Fibroblast of skin of left biceps (primary cell): ENCODE data around the gene FXYD7.
"Not testable (repeated sequence)": the region's sequence is repeated elsewhere in the genome, so short reads cannot be mapped to it uniquely, and the experiment has no call there.

ENCODE experiments used
- DNase-seq, 2 experiments: peaks; one replicate each; pipeline ENCODE4 v3.0.0-alpha.2; 2013; ENCODE audit warnings: low read depth in 2 of 2

The FXYD7 gene

DNA sequence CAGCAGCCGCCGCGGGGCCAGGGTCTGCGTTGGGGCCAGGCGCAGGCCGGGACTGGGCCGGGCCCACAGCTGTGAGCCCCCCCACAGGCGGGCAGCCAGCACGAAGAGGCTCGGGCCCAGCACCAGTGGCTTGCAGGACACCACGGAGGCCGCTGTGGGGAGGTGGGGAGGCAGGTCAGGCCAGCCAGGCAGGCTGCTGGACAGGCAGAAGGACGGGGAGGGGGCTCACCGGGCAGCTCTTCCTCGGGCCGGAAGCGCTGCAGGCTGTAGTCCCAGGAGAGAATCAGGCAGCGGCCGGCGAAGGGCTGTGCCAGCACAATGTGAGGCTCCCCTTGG is 16.5 kb upstream of the FXYD7 start:
- no peak for DNase-seq

DNA sequence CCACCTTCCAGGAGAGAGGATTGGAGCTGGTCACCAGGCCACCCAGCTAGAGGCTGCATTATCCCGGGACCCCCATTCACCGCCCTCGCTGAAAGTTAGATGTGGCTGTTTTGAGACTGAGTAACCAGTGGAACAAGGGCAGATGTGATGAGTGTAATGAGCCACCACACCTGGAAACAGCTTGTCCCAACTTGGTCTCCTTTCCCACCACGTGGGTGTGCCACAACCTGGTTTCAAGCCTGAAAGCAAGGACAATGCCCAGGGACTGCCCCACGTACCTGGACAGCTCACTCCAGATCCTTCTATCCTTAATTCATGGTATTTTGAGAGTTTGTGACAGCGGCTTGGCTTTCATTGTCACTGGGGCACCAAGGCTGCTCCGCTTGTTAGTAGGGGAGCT is 15.2 kb upstream of the FXYD7 start:
- no peak for DNase-seq

GRCh38 chr19:35128398-35129057 is 14.5 kb upstream of the FXYD7 start:
- no peak for DNase-seq

DNA sequence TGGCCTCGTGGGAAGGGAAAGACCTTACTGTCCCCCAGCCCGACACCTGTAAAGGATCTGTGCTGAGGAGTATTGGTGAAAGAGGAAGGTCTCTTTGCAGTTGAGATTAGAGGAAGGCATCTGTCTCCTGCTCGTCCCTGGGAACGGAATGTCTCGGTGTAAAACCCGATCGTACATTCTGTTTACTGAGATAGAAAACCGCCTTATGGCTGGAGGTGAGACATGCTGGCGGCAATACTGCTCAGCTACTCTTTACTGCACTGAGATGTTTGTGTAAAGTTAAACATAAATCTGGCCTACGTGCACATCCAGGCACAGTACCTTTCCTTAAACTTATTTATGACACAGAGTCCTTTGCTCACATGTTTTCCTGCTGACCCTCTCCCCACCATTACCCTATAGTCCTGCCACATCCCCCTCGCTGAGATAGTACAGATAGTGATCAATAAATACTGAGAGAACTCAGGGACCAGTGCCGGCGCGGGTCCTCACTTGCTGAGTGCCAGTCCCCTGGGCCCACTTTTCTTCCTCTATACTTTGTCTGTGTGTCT is 13.3 kb upstream of the FXYD7 start:
- not testable (repeated sequence) for DNase-seq

- no peak for DNase-seq
These were observed 12.0 kb upstream of the FXYD7 start for GRCh38 chr19:35130761-35131720.

DNA sequence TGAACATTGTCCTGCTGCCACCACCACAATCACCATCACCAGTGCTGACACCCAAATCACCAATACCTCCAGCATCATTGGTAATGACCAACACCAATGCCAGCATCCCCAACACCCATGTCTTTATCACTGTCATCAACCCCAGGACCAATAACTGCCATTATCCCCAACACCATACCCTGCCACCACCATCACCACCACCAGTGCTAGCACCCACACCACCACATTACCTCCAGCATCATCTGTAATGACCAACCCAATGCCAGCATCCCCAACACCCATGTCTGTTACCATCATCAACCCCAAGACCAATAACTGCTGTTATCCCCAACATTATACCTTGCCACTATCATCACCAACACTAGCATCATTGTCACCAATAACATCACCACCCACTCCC is 10.8 kb upstream of the FXYD7 start:
- no peak for DNase-seq

- DNase-seq = no peak
These were observed 9.2 kb upstream of the FXYD7 start for GRCh38 chr19:35133826-35134225.

GRCh38 chr19:35134601-35135242 is 8.3 kb upstream of the FXYD7 start, which contains the start of gene LGI4:
Gene LGI4, minus strand, starts transcription at chr19:35135059. Its CDS starts 379 bp downstream, at chr19:35134680.
- DNase-seq = no peak

- DNase-seq = no peak
These were observed 7.6 kb upstream of the FXYD7 start for GRCh38 chr19:35135389-35135909.

- no peak for DNase-seq
These were observed 6.8 kb upstream of the FXYD7 start for GRCh38 chr19:35136231-35136630.

DNA sequence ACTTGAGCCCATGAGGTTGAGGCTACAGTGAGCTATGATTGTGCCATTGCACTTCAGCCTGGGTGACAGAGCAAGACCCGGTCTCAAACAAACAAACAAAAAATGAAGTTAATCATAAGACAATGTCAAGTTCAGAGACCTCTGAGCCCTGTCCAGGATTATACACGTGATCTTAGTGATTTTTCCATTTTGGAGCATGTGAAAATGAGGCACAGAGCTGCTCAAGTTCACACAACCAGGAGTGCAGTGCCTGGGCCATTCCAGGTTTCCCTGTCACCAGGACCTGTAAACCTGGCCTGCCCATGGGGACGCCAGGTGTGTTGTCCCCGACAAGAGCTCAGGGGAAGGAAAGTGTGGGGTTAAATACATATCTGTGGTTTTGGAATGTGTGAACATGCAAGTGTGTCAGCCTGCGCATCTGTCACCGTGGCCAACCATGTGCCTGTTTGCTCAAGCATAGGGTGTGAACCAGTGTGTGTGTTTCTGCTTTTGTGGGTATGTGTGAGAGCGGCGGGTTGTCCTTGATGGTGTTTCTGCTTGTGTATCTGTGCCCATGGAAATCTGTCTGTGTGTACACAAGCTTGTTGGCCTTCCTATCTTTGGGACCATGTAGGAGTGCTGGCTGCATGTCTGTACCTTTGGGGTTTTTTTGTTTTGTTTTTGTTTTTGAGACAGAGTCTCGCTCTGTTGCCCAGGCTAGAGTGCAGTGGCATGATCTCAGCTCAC is 5.9 kb upstream of the FXYD7 start:
- no peak for DNase-seq

DNA sequence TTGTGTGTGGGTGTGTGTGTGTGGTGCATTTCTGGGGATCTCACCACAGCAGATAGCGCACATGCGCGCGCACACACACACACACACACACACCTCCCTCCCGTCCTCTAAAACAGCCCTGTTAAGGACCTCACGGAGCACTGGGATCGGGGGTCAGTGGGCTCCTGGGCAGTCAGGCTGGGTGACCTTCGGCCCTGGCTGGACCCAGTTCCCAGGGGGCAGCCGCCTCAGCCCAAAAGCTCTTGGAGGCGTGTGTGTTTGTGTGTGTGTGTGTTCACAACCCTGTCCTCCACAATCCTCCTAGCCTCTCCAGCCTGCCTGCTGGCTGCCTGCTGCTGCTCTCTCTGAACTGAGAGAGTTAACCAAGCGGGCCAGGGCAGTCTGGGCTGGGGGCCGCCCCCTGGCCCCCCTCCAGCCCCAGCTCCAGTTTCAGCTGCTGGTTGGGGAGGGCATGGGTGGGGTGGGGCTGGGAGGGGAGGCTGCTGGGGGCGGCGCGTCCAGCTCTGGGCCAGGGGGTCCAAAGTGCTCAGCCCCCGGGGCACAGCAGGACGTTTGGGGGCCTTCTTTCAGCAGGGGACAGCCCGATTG is 4.7 kb upstream of the FXYD7 start, which contains the start of gene FXYD1:
TSS of gene FXYD1 (plus strand) at position 520 of the 588 bp plus-strand sequence. CDS start 1,256 bp downstream, outside the sequence.
- DNase-seq = no peak

DNA sequence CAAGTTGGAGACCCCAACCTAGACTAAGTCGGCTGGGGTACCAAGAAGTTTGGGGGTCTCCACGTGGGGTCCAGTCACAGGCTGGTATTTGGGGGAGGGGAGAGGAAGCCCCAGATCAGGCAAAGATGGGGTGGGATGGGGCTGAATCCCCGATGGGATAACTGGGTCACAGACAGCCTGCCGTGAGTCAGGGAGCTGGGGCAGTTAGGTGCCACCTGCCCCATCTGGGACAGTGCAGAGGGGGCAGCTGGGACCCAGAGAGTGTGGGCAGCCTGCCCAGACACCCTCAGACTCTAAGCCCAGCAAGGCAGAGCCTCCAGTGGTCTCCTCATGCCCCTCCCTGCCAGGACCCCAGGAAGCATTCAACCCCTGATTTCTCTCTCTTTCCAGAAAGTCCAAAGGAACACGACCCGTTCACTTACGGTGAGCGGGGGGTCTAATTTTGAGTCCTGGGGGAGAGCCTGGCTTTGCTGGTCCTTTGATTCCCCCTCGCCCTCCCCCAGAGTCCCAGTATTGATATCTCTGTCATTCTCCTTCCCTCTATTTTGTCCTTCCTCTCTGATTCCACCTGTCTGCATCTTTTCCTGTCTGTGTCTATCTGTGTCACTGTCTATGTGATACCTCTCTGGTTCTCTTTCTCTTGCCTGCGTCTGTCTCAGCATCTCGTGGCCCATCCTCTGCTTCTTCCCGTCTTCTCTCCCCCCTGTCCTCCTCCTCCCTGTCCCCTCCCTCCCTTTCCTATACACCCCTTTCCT is 2.7 kb upstream of the FXYD7 start:
- no peak for DNase-seq

DNA sequence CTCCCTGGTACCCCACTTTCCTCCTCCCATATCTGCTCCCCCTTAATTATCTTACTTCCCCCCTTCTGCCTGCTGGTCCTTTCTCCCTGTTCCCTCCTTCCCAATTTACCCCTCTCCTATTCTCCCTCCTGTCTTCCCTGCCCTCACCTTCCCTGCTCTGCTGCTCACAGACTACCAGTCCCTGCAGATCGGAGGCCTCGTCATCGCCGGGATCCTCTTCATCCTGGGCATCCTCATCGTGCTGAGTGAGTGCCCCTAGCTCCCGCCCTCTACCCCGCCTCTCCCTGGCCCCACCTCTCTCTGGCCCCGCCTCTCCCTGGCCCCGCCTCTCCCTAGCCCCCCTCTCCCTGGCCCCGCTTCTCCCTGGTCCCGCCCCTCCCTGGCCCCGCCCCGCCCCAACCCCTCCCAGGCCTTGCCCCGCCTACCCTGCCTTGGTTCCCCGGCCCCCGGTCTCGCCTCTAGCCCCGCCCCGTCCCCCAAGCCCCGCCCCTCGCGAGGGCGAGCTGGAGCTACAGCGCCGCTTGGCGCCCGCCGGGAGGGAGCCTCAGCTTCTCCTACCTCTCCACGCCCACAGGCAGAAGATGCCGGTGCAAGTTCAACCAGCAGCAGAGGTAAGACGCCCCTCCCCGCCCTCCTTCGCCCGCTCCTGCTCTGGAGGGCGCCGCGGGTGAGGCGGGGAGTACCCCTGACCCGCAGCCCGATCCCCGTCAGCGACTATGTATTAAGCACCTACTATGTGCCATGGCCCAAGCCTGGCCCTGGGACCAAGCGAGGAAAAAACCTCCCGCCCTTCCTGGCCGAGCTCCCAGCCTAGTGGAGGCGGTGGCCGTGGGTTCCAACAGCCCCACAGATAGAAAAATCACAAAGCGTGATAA is 1.9 kb upstream of the FXYD7 start:
- peak; percentile 64 to 65 for DNase-seq

- no peak for DNase-seq
These were observed 1.0 kb upstream of the FXYD7 start for GRCh38 chr19:35141837-35142605.

GRCh38 chr19:35142606-35143230 is 337 bp upstream of the FXYD7 start:
- DNase-seq = no peak

DNA sequence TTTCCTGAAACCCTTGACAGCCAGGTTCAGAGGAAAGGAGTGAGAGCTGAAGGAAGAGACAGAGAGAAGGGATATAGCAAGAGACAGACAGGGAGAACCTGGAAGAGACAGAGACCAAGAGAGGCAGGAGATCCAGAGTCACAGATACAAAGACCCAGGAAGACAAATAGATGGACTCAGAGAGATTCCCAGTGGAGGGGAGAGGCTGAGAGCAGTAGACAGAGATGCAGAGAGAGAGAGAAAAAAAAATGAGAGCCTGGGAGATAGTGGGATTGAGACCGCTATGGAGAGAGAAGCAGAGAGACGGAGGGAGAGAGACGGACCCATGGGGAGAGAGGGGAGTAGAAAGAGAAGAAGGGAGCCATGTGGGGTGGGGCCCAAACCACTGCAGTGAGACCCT is 763 bp downstream of the FXYD7 start:
- no peak for DNase-seq

- DNase-seq = no peak
These were observed 1.2 kb downstream of the FXYD7 start for GRCh38 chr19:35144259-35144599.
